Activated CD4-positive, CD25-positive, alpha-beta regulatory T cell treated with anti-CD3 and anti-CD28 coated beads, Interleukin-2, amount 50 U/mL, for 72 hours (primary cell): ENCODE data around the gene KNDC1.
"Not testable (repeated sequence)": the region's sequence is repeated elsewhere in the genome, so short reads cannot be mapped to it uniquely, and the experiment has no call there.

Source experiments
- DNase-seq: peaks from one replicate; pipeline ENCODE4 v3.0.0; 2021

KNDC1 gene

GRCh38 chr10:133265052-133265451 lies 105.0 kb downstream of the KNDC1 start:
- not testable (repeated sequence) for DNase-seq

GRCh38 chr10:133266056-133266795 lies 106.2 kb downstream of the KNDC1 start:
- DNase-seq: no peak

- DNase-seq: no peak
These were observed 107.3 kb downstream of the KNDC1 start for GRCh38 chr10:133267293-133267692.

- DNase-seq: no peak
These were observed 107.8 kb downstream of the KNDC1 start for GRCh38 chr10:133267829-133268228.

- no peak for DNase-seq
These were observed 108.5 kb downstream of the KNDC1 start for GRCh38 chr10:133268532-133268931.

GRCh38 chr10:133269367-133269766 lies 109.3 kb downstream of the KNDC1 start:
- DNase-seq: no peak

GRCh38 chr10:133270204-133270603 lies 110.2 kb downstream of the KNDC1 start:
- no peak for DNase-seq

- no peak for DNase-seq
These were observed 110.8 kb downstream of the KNDC1 start for GRCh38 chr10:133270773-133271297.

GRCh38 chr10:133271521-133272300 lies 111.7 kb downstream of the KNDC1 start:
- no peak for DNase-seq

- no peak for DNase-seq
These were observed 112.4 kb downstream of the KNDC1 start for GRCh38 chr10:133272301-133272963.

- DNase-seq: no peak
These were observed 113.0 kb downstream of the KNDC1 start for GRCh38 chr10:133272964-133273420.

GRCh38 chr10:133273534-133274143 lies 113.6 kb downstream of the KNDC1 start:
- DNase-seq: no peak

GRCh38 chr10:133274751-133275683 lies 115.0 kb downstream of the KNDC1 start:
- peak; percentile 66 for DNase-seq

- DNase-seq: peak; percentile 55
These were observed 115.7 kb downstream of the KNDC1 start for GRCh38 chr10:133275684-133276092.
